GF-D8 (cell line): Measurements from ENCODE around the gene TMEM121.

Experiments
- DNase-seq: peaks from one replicate; lab custom pipeline; 2025; lab: John Stamatoyannopoulos, UW

Gene TMEM121

DNA sequence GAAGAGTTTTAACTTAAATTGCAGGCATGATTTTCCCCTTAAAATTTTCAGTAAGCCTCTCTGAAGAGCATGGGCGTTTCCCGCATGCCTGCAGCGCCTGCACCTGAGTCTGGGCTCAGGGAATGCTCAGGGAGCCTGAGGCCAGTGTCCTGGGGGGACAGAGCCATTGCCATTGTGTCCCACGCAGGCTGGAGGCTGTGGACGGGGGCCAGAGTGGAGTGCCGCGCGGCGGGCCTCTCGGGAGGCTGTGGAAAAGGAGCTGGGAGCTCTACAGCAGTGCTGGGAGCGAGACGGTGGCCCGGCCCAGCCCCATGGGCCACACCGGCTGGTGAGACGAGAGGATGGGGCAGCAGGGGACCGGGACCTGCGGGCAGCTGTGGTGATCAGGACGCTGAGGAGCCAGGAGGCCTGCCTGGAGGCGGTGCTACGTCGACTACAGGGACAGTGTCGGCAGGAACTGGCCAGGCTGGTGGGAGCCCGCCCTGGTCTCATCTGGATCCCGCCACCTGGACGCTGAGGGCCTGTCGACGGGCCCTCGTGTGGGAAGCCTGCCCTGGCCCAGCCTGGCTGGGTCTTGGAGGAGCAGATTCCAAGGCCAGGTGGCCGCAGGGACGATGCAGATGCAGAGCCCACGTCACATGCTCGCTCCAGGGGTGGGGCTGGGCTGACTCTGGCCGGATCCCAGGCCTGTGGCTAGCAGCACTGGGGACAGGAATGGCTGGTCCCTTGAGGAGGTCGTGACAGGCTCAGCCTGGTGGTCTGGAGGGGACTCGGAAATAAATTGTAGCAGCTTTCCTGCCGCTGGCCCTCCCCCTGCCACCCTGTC, 27.7 kb upstream of the TMEM121 start:
- DNase-seq: no peak

GRCh38 chr14:105499256-105500035, 26.9 kb upstream of the TMEM121 start:
- no peak for DNase-seq

DNA sequence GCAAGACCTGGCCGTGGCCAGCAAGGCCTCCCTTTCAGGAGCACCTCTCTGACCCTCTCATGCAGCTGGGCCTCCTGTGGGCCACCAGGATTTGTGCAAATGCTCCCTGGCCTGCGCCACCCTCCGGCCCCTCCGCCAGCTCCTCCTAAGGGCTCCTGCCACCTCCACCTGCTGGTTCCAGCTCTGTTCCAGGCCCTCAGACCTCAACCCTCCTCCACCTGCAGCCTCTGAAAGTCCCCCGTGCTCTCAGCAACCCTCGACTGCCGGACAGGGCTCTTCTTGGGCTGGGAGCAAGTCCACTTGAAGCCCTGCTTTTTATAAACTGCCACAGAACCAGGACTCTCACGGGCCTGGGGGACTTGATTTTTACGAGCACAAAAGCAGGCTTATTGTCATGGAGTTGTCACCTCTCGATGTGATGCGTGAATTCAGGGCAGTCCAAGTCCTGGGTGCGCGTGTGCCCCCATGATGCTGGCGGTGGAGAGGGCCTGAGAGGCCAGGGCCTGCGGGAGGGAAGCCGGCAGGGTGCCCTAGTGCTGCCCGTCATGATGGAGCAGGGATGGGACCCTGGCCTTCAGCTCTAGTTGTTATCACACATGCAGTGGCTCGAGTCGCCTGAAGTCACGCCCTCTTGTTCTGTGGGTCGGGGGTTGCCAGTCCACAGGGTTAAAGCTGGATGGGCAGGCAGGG, 26.2 kb upstream of the TMEM121 start:
- no peak for DNase-seq

GRCh38 chr14:105500726-105501101, 25.7 kb upstream of the TMEM121 start:
- DNase-seq: no peak

GRCh38 chr14:105501504-105502291, 24.7 kb upstream of the TMEM121 start:
- no peak for DNase-seq

DNA sequence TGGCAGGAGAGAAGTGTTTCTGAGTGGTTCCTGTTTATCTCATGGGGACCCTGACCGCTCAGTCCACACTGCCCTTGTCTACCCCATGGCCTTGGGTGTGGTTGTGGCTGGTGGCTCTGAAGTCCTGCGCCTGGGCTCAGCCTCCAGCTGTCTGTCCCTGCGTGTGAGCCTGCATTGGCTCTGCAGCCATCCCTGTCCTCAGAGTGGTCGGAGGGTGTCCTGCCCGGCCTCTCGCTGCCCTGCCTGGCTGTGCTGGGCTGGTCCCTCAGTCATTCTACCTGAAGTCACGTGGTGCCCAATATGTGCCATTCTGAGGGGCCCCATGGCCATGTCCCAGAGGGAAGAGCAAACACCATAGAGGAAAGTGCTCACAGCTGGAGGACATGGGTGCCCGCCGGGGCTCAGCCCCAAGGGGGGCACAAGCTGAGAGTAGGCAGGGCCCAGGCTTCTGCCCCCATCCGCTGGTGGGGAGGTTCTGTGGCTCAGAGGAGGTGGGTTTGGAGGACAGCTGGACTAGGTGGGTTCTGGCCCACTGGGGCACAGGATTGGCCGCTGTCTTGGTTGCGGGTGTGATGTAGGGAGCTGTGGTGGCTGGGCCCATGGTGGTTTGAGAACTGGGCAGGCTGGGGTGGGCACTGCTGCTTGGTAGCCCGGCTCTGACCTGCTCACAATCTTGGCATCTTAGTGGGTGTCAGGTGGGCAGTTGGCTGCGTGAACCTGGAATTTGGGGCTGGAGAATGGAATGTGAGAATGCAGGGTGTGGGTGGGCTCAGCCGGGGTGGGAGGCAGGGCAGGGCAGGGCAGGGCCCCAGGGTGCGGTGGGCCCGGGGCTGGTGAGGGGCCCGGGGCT, 23.7 kb upstream of the TMEM121 start:
- DNase-seq: no peak

DNA sequence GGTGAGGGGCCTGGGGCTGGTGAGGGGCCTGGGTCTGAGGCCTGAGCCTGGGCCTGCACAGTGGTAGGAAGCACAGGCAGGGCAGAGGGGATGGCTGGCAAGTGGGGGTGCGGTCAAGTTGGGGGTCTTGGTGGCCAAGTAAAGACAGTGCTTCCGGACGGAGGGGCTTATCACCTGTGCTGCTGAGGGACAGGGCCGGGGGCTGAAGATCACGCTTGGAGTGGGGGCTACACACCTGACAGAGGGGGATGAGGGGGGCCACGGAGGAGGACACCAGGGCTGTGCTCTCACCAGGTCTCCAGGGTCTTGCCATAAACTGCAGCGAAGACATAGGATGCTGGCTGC, 23.1 kb upstream of the TMEM121 start:
- no peak for DNase-seq

DNA sequence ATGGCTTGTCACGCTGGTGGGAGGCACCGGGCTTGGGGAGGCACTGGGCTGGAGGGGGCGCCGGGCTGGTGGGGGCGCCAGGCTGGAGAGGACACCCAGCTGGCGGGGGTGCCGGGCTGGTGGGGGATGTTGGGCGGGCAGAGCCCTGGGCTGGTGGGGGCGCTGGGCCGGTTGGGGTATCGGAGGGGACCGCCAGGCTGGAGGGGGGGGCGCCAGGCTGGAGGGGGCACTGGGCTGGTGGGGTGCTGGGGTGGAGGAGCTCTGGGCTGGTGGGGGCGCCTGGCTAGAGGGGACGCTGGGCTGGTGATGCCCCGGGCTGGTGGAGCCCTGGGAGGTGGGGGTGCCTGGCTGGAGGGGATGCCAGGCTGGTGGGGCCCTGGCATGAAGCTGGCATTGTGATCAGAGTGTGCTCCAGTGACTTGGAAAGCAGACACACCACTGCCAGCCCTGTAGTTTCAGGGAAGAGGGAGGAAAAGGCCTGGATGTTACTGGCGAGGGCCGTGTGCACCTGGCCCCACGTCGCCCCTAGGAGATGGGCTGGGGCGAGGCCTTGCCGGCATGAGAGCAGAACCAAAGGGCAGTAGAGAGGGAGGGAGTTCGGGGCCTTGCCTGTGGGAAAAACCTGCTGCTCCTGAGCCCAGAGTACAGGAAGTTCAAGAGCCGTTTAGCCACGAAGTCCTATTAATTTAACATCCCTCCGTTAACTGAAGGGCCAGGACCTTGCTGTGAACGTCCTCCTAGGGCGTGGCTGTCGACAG, 22.3 kb upstream of the TMEM121 start:
- no peak for DNase-seq

DNA sequence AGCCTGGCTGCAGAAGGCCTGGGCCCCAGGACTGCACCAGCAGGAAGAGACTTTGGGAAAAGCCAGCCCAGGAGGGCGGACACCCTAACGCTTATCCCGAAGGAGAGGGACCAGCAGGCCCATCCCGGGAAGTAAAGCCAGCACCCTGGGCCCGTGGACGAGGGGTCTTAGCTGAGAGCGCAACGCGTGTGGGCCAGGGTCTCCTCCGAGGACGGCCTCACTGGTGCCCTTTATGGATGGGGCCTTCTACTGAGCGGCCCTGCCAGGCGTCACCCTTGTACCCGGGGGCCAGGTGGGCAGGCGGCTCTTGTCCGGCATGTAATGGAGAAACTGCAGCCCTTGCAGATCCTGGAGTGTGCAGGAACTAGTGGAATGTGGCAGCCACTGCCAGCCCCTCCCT, 21.3 kb upstream of the TMEM121 start:
- no peak for DNase-seq

DNA sequence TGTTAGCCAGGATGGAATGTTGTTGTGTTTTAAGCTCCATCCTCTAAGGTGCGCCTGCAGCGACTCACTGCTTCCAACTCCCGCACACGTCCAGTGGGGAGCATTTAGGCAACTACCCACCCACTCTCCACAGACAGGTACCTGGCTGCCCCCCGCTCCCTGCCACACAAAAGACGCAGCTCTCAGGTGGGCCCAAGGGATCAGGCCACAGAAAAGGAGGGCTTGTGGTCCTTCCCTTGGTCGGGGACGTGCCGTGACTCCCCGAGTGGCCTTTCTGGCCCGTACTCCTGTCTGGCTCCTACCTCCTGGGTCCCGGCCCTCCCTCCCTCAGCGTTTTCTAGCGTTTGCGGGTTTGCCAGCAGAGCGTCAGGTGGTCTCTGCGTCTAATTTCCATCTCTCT, 19.1 kb upstream of the TMEM121 start:
- DNase-seq: no peak

GRCh38 chr14:105508069-105508468, 18.3 kb upstream of the TMEM121 start:
- DNase-seq: no peak

- DNase-seq: no peak
Observed at GRCh38 chr14:105508601-105509000, 17.8 kb upstream of the TMEM121 start.

GRCh38 chr14:105517096-105517495, 9.3 kb upstream of the TMEM121 start:
- no peak for DNase-seq

DNA sequence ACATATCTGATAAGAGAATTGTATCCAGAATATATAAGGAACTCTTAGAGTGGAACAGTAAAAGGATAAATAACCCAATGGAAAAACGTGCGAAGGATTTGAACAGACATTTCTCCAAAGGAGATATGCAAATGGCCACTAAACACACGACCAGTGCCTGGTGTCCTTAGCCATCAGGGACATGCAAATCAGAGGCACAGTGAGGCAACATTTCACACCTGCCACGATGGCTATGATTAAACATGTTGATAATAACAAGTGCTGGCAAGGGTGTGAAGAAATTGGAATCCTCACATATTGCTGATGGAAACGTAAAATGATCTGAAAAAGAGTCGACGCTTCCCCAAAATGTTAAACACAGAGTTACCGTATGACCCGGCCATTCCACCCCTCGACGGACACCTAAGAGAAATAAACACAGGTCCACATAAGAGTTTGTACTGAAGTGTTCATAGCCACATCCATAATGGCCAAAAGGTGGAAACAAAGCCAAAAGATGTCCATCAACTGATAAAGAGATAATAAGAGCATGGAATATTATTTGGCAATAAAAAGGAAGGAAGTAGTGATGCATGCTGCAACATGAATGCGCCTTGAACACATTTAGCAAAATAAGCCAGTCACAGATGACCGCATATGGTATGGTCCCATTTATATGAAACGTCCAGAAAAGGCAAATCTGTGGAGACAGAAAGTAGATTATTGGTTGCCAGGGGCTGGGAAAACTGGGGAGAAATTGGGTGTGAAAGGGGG, 6.3 kb upstream of the TMEM121 start:
- DNase-seq: no peak

- no peak for DNase-seq
Observed at GRCh38 chr14:105525326-105525725, 1.1 kb upstream of the TMEM121 start.

- DNase-seq: no peak
Observed at GRCh38 chr14:105526776-105527380, 495 bp downstream of the TMEM121 start.

GRCh38 chr14:105527381-105527825, 1.0 kb downstream of the TMEM121 start:
- no peak for DNase-seq

DNA sequence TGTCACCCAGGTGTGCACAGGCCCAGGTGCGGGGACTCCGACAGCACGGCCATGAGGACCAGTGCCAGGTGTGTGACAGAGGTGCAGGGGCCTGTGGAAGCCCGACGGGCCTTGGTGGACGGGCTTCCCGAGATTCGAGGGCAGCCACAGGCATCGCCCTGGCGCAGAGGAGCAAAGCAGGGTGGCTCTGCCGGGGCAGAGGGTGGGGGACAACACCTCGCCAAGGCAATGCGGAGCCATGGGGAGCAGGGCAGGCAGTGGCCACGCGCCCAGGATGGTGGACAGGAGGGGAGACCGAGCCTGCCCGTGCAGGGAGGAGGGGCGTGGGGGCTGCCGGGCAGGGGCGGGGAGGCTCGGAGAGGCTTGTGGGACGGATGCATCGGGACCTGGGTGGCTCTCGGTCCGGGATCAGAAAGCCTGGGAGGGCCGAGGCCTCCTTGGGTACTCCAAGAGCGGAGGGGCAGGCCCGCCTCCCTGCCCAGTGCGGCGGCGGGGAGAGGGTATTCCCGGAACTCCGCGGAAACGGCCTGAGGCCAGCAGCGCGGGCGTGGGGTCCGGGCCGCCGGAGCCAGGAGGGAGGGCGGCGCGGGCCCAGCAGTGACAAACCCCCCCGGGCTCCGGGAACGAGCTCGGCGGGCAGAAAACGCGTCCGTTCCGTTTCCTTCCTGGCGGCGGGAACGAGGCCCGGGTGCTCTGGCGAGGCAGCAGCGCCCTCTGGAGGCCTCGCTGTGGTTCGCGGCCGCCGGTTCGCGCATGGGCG, 1.6 kb downstream of the TMEM121 start:
- peak; percentile 16 for DNase-seq
